Measurements from ENCODE around the gene GNAI3. TPM values are rescaled to one million over a fixed set of nuclear protein-coding genes. Genes with fewer than 3 reads are reported as not detected.
A peak's percentile ranks its signal among the peaks of the same experiment; 100 is the strongest.

The GNAI3 gene
- total RNA-seq, 6 experiments from 2014 or later, result 10.6 to 11.7 (median 11.2) TPM

DNA sequence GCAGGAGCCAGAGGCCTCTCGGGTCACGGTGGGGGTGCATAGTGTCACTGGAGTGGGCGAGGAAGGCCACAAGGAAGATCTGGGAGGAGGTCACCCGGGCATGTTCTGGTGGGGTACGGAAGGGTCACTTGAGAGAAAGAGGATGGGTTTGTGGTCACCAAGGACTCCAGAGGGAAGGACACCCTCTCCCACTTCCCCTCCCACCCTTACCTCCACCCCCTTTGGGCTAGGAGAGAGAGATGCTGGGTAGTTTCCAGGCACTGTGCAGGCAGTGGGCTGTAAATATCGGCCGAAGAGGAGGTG is 39.6 kb upstream of the GNAI3 start:
- no peaks in the 10 kb centered on the region for H3K36me3 Mint-ChIP-seq (ENCODE audit: low read depth)
- H3K4me1 Mint-ChIP-seq (ENCODE audit: low read depth), result peaks cover 28% of the 10 kb centered on the region; the same call in 1 of the 2 replicates
- peak overlapping the region; percentile 85 for H3K4me3 Mint-ChIP-seq
- 0 out of 2 replicates have a peak overlapping the region, but pooled peaks have one; percentile 51 for H3K27ac Mint-ChIP-seq
- H3K27me3 Mint-ChIP-seq (ENCODE audit: insufficient read depth), result peaks cover 4% of the 10 kb centered on the region
- TF ChIP-seq, protein P1, sequence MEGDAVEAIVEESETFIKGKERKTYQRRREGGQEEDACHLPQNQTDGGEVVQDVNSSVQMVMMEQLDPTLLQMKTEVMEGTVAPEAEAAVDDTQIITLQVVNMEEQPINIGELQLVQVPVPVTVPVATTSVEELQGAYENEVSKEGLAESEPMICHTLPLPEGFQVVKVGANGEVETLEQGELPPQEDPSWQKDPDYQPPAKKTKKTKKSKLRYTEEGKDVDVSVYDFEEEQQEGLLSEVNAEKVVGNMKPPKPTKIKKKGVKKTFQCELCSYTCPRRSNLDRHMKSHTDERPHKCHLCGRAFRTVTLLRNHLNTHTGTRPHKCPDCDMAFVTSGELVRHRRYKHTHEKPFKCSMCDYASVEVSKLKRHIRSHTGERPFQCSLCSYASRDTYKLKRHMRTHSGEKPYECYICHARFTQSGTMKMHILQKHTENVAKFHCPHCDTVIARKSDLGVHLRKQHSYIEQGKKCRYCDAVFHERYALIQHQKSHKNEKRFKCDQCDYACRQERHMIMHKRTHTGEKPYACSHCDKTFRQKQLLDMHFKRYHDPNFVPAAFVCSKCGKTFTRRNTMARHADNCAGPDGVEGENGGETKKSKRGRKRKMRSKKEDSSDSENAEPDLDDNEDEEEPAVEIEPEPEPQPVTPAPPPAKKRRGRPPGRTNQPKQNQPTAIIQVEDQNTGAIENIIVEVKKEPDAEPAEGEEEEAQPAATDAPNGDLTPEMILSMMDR (IDR thresholded peaks at IDR 0.05), result no peak
- no peaks in the 10 kb centered on the region for H3K9me3 Mint-ChIP-seq
- DNase-seq, result no peak

DNA sequence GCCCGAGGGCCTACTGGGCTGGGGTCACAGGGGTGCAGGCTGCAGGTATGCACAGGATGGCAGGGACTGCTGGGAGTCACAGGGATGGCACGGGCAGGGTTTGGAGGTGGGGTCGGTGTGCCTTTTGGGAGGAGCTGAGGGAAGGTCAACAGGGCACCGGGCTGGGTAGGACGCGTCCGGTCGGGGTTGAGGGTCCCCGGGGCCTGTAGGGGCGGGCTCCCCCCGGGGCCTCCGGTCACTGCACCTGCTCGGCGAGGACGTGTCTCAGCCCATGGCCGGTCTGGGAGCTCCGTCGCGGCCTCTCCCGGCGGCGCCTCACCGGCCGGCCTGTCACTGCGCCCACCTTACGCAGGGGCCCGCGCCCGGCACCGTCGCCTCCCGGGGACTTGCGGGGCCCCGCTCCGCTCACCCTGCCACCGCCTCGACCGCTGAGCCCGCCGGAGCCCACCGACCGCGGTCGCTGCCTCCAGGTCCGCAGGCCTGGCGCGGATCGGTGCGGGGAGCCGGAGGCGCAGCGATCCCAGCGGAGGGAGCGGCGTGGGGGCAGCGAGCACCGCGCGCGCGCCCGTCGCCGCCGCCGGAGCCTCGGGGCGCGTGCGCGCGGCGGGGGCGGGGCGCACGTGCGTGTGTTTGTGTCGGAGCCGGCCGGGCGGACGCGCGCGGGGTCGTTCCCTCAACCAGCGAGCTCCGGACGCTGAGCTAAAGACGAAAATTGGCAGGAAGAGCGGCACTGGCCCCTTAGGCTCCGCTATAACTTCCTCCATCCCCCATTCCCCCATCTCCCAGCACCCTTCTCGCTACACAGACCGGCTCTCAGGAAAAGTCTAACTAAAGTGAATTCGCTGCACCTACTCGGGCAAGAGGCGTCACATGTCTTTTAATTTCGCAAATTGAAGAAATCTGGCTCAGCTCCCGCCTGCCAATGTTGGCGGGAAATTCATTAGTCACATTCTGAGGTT is 39.0 kb upstream of the GNAI3 start, which contains the start of gene AMIGO1:
Gene AMIGO1 (minus strand): TSS at position 552 of the 959 bp plus-strand sequence. CDS start 815 bp downstream, outside the sequence.
- no peak for DNase-seq
- Mint-ChIP-seq H3K27me3 (ENCODE audit: insufficient read depth) (peaks cover 4% of the 10 kb centered on the region), H3K9me3 (no peaks in the 10 kb centered on the region), H3K4me3 (peak within 1 kb of the TSS; percentile 91), H3K27ac (0 out of 2 replicates have a peak within 1 kb of the TSS, but pooled peaks have one; percentile 51), H3K36me3 (ENCODE audit: low read depth) (no peaks in the 10 kb centered on the region), H3K4me1 (ENCODE audit: low read depth) (peaks cover 28% of the 10 kb centered on the region; the same call in 1 of the 2 replicates)
- TF ChIP-seq, protein P1 (IDR thresholded peaks at IDR 0.05), result no peak

DNA sequence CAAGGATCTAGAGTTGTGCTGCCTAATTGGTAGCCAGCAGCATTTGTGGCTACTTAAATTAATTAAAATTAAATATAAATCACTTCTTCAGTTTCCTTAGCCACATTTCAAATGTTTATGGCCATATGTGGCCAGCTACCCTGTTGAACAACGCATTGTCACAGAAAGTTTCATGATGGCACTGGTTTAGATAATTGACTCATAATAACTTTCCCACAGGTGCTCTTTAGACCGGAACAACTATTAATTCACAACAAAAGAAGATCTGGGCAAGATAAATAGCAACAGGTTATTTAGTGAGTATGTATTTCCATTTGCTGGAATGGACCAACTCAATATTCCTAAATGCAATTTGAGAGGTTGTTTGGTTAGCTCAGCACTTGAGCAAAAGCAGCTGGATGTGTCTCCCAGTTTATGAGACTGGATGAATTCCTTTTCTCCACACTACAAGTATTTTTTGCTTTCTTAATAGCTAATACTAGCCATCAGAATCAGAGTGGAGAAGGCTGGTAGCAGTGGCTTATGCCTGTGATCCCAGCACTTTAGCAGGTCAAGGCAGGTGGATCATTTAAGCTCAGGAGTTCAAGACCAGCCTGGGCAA is 35.2 kb upstream of the GNAI3 start:
- no peak for DNase-seq
- Mint-ChIP-seq H3K4me3 (no peak overlapping the region), H3K36me3 (ENCODE audit: low read depth) (no peaks in the 10 kb centered on the region), H3K4me1 (ENCODE audit: low read depth) (peaks cover 45% of the 10 kb centered on the region), H3K27ac (no peak overlapping the region), H3K27me3 (ENCODE audit: insufficient read depth) (peaks cover 3% of the 10 kb centered on the region), H3K9me3 (no peaks in the 10 kb centered on the region)
- TF ChIP-seq, protein P1 (IDR thresholded peaks at IDR 0.05), result no peak

DNA sequence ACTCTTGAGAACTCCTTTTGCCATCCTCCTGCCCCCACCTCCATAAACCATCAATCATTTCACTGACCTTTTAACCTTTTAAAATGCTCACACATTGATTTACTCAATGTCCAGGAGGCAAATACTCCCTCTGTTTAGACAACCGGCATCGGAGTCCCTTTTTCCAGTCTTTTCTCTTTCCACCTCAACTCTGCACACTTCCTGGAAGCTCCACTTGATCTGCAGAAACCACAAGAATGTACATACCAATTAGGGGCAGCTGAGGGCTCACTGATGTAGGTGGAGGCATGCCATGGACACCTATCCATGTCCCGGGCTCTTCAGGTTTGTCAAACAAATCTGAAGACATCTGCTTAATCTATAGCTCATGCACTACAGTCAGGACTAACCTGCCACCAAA is 33.6 kb upstream of the GNAI3 start:
- no peak overlapping the region for H3K4me3 Mint-ChIP-seq

DNA sequence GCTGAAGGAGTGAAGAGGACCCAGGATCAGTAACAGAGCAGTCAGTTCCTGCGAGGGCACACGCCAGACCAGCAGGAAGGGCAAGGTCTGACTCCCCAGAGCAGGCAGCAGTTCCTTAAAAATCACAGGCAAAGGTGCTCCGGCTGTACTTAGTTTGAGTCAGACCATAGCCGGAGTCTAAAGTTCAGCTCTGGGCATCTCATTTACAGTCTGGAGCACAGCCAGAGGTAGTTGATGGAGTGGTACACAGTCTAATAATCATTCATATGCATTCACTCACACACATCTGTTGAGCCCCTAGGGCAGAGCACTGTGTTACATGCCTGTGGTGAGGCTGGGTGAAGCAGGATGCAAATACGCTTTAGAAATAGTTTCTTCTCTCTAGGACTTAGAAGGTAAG is 31.5 kb upstream of the GNAI3 start:
- H3K27me3 Mint-ChIP-seq (ENCODE audit: insufficient read depth), result peaks cover 7% of the 10 kb centered on the region
- TF ChIP-seq, protein P1 (IDR thresholded peaks at IDR 0.05), result no peak
- H3K4me1 Mint-ChIP-seq (ENCODE audit: low read depth), result peaks cover 37% of the 10 kb centered on the region
- no peaks in the 10 kb centered on the region for H3K36me3 Mint-ChIP-seq (ENCODE audit: low read depth)
- H3K27ac Mint-ChIP-seq, result peak overlapping the region; percentile 54
- DNase-seq, result peak; percentile 79
- H3K4me3 Mint-ChIP-seq, result peak overlapping the region; percentile 2; the same call in 1 of the 2 replicates
- no peaks in the 10 kb centered on the region for H3K9me3 Mint-ChIP-seq

More for the DNA sequence above, 33.6 kb upstream of the GNAI3 start:
- H3K4me1 Mint-ChIP-seq (ENCODE audit: low read depth), result peaks cover 37% of the 10 kb centered on the region
- no peaks in the 10 kb centered on the region for H3K9me3 Mint-ChIP-seq
- peaks cover 1% of the 10 kb centered on the region for H3K27me3 Mint-ChIP-seq (ENCODE audit: insufficient read depth)
- TF ChIP-seq, protein P1 (IDR thresholded peaks at IDR 0.05), result no peak
- no peaks in the 10 kb centered on the region for H3K36me3 Mint-ChIP-seq (ENCODE audit: low read depth)
- DNase-seq, result no peak
- no peak overlapping the region for H3K27ac Mint-ChIP-seq

Measured in HFFc6 (cell line).